HG03280 (cell line): ENCODE measurements around the gene DLG1.
"Not testable (repeated sequence)": the region's sequence is repeated elsewhere in the genome, so short reads cannot be mapped to it uniquely, and the experiment has no call there.

Source experiments
- ATAC-seq: cut with Tn5 transposase; IDR thresholded peaks from one replicate; pipeline ENCODE4 v1.9.1; 2021; ENCODE audit warnings: mild to moderate bottlenecking, moderate library complexity; ENCODE audit not compliant: unreplicated experiment

DLG1 gene

GRCh38 chr3:197122394-197122793, 176.0 kb downstream of the DLG1 start:
- no peak for ATAC-seq

GRCh38 chr3:197117114-197117513, 181.3 kb downstream of the DLG1 start:
- ATAC-seq = no peak

- no peak for ATAC-seq
These were observed 184.4 kb downstream of the DLG1 start for GRCh38 chr3:197114007-197114406.

- ATAC-seq = no peak
These were observed 186.7 kb downstream of the DLG1 start for GRCh38 chr3:197111685-197112084.

GRCh38 chr3:197105786-197106185, 192.6 kb downstream of the DLG1 start:
- no peak for ATAC-seq

DNA sequence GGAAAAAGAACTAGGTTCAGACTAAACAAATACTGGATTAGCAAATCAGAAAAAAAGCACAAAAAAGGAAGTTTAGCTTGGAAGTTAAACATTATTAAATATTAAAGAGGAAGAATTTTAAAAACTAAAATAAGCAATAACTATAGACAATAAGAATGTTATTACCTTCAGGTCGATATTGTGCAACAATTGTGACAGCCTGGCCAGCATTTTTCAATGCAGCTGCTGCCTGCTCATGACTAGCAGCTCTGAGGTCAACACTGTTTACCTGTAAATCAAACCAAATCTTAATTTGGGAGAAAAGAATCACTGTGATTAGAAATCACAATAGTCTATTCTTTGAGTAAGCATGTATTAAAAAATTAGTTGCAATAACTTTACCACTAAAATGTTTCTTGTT, 193.7 kb downstream of the DLG1 start:
- ATAC-seq = no peak

DNA sequence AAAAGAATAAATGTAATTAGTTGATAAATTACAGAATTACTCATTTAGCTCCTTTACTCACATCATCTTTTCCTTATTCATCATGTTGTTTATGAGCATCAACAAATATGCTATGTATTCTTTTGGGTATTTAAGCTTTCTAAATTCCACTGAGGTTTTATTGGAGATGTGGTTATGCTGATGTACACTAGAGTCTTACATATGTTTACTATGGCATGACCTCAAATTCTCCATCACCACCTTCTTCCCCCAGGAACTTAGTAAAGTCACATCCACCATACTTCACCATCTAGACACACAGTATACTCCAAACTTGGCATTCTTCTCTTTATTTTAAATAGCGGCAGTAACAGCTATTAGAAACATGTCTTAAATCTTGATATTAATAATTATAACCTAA, 194.6 kb downstream of the DLG1 start:
- ATAC-seq = no peak

- no peak for ATAC-seq
These were observed 204.5 kb downstream of the DLG1 start for GRCh38 chr3:197093871-197094270.

DNA sequence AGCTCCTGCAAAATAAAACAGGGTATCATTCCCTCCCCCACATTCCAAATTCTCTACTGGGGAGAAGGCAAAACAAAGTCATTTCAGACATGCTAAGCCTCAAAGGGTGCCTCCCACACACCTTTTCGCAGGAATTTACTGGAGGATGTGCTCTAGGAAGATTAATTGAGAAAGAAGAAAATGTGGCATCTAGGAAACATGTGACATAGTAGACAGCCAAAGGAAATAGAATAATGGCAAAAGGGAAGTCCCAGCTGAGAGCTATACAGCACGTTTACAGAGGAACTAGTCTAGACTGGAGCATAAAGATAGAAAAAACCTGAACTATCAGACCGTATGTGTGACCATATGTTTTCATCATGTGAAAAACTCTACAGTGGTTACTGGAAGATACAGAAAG, 210.0 kb downstream of the DLG1 start:
- no peak for ATAC-seq

GRCh38 chr3:197085137-197085536, 213.3 kb downstream of the DLG1 start:
- no peak for ATAC-seq

DNA sequence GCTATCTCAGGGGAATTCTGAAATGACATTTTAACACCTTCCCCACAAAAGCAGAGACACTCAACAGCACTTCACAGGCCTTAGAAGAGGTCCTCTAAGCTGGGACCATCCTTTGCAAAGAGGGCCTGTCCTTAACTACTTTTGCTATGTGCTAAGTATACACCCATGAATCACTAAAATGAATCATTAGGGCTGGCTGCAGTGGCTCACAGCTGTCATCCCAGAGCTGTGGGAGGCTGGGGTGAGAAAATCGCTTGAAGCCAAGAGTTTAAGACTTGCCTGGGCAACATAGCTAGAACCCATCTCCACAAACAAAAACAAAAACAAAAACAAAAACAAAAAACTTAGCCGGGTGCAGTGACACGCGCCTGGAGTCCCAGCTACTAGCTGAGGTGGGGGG, 214.9 kb downstream of the DLG1 start:
- ATAC-seq = no peak

DNA sequence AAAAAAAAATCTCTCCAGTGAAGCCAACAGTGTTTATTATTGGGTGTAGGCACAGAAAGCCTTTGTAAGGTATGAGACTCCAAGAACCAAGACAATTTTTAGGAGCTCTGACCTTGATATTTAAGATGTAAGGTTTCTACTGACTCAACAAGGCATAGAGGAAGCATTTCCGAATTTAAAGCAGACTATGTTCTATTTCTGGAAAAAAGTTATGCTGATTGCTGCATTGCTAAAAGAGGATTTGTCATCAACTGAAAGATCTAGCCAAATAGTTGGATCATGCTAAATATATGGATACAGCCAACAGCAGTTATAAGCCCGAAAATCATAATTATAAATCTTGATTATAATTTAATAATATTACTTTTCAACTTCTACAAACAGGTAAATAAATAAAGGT, 215.5 kb downstream of the DLG1 start:
- ATAC-seq = no peak

DNA sequence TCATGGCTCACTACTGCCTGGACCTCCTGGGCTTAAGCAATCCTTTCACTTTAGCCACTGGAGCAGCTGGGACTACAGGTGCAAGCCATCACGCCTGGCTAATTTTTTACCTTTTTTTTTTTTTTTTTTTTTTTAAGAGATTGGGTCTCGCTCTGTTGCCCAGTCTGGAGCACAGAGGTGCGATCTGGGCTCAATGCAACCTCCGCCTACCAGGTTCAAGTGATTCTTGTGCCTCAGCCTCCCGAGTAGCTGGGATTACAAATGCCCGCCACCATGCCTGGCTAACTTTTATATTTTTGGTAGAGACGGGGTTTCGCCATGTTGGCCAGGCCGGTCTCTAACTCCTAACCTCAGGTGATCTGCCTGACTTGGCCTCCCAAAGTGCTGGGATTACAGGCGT, 218.1 kb downstream of the DLG1 start:
- no peak for ATAC-seq

DNA sequence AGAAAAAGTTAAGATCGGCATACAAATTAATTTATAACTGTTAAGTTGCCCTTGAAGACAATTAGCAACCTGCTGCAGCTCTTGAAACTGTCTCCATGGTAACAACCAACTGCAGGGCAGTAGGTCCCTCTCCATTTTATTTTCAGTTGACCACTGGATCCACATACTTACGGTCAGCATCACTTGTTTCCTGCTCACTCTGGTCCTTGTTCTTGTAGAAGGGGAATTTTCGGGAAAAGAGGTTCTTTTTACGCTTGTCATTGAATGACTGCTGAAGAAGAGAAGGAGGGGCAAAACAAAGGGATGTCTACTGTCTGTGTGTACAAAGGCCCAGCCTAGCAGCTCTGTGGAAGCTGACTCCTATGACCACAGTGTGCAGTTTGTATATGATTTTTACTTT, 222.0 kb downstream of the DLG1 start:
- ATAC-seq = no peak

DNA sequence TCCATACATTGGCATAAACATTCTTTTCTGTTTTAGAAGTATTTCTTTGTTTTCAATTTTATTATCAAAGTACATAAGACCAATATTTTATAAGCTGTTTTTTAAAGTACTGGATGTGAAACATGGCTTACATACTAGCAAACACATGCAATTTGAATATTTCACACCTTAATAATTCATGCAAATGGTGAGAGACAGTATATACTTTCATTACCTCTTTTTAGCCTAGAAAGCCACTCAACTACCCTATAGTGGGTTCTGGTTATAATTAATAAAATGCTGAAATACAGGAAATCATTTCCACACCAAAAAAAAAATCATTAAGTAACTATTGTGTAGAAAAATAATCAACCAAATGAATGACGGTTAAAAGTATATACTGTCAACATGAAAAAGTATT, 230.3 kb downstream of the DLG1 start:
- ATAC-seq = no peak

- ATAC-seq = no peak
These were observed 233.6 kb downstream of the DLG1 start for GRCh38 chr3:197064771-197065170.

- ATAC-seq = no peak
These were observed 236.0 kb downstream of the DLG1 start for GRCh38 chr3:197062446-197062845.

DNA sequence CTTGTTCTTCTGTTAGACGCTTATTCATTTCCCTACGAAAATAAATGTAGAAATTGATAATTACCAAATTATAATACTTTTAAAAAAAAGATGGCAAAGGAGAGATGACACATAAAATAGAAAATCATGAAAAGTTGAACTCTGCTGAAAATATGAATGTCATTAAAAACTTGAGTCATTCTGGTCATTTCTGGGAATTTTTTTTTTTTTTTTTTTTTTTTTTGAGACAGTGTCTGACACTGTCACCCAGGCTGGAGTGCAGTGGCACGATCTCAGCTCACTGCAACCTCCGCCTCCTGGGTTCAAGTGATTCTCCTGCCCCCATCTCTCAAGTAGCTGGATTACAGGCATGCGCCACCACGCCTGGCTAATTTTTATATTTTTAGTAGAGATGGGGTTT, 246.8 kb downstream of the DLG1 start:
- not testable (repeated sequence) for ATAC-seq

GRCh38 chr3:197050511-197050910, 247.9 kb downstream of the DLG1 start:
- ATAC-seq = no peak

DNA sequence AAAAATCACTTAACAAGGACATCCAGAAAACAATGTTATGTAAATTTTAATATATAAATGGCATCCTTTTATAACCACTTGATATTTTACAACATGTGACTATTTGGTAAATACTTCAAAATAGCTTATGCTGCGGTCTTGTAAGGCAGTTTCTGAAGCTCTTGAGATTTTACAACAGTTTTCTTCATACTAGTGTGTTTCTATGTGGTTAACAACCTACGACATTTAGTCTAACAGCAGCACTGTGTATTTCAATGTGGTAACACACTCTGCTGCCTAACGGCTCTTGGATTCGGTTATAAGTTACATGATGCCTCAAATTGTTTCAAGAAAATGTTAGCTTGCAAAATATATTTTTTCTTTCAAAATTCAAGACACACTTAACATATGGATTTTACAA, 255.9 kb downstream of the DLG1 start:
- ATAC-seq = no peak

DNA sequence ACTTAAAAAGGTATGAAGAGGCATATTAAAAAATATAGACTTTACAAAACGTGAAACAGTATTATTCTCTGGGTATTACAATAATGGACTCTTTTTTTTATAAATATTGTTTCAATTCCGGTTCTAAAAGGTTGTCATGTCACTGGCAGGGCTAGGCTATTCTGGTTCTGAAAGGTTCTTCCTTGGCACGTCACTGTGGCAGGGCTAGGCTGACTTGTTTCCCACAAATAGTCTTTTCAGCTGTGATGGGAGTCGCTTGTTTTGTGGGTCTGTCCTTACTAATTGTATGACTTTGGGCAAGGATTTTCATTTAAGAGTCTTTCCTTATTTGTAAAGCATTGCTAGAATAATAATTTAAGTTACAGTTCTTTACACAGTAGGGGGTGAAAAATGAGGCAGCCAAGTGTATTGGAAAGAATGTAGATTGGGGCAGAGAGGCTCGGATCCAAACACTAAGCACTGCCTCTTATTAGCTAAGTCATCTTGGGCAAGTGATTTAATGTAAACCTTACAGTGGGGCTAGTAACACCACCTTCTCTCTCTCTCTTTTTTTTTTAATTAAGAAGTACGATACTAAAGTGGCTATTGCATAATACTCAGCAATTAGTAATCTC, 256.4 kb downstream of the DLG1 start:
- no peak for ATAC-seq

DNA sequence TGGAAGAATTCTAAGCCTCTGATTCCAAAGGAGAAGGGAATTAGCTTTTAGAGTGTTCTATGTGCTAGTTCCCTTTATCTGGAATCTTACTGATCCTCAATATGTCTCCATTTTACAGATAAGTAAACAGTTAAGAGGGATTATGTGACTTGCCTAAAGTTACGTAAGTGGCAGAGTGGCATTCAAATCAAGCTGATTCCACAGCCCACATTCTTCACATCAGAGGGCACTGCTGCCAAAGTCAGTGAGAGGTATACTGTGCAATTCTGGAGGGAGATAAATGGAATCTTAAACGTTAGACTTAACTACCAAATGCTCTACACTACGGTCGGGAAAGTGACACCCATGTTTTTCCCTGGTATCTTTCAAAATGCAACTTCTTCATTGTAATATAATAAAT, 257.8 kb downstream of the DLG1 start:
- no peak for ATAC-seq

DNA sequence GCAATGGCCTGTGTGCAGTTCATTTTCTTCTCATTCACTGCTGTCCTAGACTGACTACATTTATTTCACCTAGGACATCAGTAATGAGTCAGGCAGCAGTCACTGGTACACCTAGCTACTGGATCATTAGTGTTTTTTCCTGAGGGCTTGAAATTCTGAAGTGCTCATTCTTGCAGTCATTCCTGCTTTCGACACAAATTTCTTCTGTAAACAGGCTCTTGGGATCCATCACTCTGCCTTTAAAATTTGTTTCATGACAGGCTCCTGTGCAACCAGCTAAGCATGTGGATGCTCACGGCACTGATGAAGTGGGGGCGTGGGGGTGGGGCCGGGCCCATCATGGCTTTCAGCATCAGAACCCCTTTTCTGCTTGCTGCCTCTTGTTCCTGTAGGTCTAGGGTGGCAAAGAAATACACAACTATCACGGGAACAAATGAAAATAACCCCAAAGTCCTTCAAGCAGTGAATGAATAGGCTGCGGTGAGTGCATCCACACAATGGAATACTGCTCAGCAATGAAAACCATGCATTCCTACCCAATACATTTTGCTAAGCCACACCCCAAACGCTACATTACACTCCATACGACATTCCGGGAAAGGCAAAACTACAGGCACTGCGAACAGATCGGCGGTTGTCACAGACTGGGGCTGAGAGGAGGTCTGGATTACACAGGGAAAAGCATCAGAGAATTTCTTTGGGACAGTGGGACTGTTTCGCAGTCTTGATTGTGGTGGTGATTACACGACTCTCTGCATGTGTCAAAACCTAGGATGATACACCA, 259.5 kb downstream of the DLG1 start:
- no peak for ATAC-seq
